GM12874 (cell line): ENCODE results near the gene KRTAP7-1.

Experiments used
- TF ChIP-seq, protein P1 (sequence below): IDR thresholded peaks from 2 replicates; pipeline ENCODE4 v1.5.1; 2011; ENCODE audit warnings: low read depth, mild to moderate bottlenecking, control low read depth, low read length, moderate library complexity; ENCODE audit not compliant: insufficient read depth

The KRTAP7-1 gene, protein sequence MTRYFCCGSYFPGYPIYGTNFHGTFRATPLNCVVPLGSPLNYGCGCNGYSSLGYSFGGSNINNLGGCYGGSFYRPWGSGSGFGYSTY

DNA sequence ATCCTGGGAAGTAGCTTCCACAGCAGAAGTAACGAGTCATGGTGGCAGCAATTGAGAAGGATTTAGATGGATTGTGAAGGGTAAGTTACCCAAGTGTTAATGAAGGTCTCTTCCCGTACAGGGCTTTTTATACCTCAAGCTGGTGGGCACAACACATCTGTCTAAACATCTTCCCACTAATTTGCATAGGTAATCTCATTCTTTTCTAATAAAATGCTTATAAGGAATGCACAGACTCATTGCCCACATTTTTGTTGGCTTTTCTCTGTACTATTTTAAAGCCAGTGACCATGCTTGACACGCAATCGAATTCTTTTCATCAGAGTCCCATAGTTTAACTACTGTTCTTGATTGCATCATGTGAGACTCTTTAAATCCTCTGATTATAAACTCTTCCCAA is at the start of gene KRTAP7-1:
Gene KRTAP7-1 (minus strand): TSS at position 101 of the 400 bp plus-strand sequence. CDS start 61 bp downstream, at position 40.
- TF ChIP-seq, protein P1, sequence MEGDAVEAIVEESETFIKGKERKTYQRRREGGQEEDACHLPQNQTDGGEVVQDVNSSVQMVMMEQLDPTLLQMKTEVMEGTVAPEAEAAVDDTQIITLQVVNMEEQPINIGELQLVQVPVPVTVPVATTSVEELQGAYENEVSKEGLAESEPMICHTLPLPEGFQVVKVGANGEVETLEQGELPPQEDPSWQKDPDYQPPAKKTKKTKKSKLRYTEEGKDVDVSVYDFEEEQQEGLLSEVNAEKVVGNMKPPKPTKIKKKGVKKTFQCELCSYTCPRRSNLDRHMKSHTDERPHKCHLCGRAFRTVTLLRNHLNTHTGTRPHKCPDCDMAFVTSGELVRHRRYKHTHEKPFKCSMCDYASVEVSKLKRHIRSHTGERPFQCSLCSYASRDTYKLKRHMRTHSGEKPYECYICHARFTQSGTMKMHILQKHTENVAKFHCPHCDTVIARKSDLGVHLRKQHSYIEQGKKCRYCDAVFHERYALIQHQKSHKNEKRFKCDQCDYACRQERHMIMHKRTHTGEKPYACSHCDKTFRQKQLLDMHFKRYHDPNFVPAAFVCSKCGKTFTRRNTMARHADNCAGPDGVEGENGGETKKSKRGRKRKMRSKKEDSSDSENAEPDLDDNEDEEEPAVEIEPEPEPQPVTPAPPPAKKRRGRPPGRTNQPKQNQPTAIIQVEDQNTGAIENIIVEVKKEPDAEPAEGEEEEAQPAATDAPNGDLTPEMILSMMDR = no peak

DNA sequence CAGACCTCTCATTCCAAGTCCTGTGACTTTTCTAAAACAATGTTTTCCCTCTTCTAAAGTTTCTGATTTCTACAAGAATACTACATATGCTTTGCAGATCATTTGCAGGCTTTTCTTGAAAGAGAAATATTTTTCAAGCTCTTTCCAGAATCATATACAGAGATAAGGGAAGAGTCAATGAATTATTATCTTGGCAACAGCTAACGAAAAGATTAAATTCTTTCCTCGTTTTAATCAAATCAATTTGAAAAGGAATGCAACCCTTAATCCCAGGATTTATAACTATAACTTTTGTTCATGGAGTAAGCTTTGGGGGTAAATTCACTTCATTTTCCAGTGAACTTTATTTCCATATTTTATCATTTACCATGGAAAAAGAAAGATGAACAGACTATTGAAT is 45.0 kb upstream of the KRTAP7-1 start:
- TF ChIP-seq, protein P1 = no peak

DNA sequence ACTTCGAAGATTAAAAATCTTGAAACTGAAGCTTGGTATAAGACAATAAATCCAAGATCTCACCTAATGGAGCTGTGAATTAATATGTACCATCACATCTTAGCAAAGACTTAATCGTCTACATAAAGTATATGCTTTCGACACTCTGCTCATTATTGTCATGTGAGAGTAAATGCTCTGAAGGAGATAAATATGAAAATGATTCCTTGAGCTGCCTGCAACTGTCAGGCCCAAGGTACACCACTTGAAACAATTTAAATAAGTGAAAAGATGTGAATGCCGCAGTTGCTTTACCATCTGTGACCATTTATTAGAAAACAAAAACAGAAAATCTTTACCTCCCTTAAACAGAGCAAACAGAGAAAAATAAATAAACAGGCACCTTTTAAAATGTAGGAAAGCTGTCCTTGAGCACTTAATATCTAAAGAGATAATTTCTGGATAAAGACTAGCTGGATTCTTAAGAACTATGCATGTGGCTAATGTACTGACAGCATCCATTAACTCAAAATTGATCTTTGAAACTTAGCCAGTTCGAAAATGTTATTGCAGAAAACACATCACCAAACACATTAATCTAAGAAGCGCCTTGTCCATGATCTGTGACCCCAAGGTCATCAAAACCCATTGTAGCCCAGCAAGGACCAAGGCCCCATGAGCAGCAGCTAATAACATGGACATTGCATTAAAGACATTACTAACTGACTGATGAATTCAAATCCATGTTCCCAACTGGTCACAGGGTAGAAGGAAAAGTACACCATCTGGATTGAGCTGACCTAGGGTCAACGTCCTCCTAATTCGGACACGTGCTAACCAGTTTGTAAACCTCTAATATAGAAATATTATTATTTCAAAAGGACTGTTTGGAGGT is 18.3 kb upstream of the KRTAP7-1 start:
- TF ChIP-seq, protein P1 = no peak

DNA sequence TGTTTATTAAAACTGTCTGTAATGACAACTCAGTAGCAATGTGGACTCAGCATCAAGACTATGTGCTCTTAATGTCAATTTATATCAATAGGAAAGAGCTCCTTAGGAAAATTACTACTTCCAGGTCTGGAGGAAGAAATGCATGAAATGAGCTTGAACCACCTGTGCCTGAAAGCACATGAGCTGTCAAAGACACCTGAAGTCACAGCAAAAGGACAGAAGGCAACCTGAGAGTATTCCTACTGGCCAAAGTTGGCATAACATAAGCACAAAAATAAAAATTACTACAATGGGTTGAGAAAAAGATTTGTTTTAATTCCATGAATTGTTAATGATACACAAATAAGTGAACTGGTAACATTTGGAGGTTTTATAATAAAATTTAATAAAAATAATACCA is 13.4 kb upstream of the KRTAP7-1 start:
- TF ChIP-seq, protein P1 = no peak

DNA sequence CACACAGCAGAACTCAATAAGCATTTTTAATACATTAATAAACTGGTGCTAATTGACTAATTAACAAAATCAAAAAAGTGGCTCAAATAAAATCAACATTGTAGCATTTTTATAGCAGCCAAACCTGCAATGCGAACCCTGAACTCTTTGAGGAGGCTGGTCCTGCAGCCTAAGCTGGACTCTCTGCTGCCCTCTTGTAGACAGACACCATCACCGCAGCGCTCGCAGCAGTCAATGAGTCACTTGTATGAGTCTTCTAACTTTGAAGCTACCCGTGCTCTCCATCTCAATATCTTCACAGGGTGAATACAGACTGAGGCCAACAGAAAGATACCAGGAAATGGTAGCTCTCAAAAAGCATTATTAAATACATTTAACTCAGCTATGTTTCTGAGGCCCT is 9.7 kb upstream of the KRTAP7-1 start:
- TF ChIP-seq, protein P1 = peak; percentile 28; the same call in 1 of the 2 replicates

DNA sequence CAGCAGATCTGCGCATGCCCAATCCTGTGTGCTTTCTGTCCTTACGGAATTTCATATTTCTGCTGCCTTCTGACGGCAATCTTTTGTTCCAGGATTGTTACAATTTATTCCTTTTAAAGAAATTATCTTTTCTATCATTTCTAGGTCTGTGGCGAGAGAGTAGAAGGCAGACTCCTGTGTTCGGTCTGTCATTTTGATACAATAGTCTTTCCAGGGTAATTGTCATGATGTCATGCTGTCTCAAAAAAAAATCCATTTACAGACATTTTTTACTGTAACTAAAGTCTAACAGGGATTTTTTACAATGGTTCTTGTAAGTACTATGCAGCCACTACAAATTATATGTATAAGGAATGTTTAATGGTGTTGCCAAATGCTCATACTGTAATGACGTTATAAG is 9.0 kb upstream of the KRTAP7-1 start:
- TF ChIP-seq, protein P1 = no peak

DNA sequence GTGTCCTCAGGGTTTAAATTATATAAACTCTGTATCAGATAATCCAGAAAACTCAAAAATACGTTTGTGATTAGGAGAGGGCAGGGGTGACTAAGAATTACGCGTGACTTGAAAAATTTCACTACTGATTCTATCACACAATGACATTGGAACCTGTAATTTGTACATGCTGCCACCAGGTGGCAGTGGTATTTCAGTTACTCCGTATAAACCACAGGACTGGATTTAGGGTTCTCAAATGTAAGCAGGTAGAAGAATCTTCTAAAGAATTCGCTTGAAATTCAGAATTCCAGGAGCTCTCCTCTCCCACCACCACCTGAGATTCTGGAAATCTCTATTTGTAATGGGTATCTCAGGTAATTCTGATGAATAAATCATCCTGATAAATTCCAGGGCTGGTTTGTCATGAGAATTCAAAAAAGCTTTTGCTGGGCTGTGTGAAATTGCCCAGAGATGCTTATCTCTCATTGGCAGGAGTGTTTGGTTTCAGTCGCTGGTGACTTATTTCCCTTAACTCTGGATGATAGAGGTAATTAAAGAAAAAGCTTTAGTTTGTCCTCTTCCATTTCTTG is 1.7 kb upstream of the KRTAP7-1 start:
- TF ChIP-seq, protein P1 = peak; percentile 37; the same call in 1 of the 2 replicates
